NCI-H524 treated with DMSO at 0.1 percent for 48 hours (cell line): ENCODE data around the gene ZNF37A.
"Not testable (repeated sequence)": the region's sequence is repeated elsewhere in the genome, so short reads cannot be mapped to it uniquely, and the experiment has no call there.

Experiments
- DNase-seq: peaks from one replicate; lab custom pipeline; 2025; lab: John Stamatoyannopoulos, UW

Gene ZNF37A

DNA sequence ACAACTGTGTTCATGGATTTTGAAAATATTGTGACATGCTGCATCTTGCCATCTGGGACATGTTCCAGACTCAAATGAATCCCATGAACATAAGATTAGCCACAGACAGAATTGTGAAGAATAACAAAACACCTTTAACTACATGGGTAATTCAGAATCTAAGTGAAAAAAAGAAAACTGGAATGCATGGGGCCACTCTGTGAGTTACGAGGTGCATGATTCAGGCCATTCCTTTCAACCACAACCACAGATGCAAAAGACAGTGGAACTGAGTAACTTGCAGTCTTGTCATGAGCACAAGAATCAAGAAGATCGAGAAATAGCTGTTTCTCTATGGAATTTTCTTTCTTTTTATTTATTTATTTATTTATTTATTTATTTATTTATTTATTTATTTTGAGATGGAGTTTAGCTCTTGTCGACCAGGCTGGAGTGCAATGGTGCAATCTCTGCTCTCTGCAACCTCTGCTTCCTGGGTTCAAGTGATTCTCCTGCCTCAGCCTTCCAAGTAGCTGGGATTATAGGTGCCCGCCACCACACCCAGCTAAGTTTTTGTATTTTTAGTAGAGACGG is 56.8 kb downstream of the ZNF37A start:
- not testable (repeated sequence) for DNase-seq

DNA sequence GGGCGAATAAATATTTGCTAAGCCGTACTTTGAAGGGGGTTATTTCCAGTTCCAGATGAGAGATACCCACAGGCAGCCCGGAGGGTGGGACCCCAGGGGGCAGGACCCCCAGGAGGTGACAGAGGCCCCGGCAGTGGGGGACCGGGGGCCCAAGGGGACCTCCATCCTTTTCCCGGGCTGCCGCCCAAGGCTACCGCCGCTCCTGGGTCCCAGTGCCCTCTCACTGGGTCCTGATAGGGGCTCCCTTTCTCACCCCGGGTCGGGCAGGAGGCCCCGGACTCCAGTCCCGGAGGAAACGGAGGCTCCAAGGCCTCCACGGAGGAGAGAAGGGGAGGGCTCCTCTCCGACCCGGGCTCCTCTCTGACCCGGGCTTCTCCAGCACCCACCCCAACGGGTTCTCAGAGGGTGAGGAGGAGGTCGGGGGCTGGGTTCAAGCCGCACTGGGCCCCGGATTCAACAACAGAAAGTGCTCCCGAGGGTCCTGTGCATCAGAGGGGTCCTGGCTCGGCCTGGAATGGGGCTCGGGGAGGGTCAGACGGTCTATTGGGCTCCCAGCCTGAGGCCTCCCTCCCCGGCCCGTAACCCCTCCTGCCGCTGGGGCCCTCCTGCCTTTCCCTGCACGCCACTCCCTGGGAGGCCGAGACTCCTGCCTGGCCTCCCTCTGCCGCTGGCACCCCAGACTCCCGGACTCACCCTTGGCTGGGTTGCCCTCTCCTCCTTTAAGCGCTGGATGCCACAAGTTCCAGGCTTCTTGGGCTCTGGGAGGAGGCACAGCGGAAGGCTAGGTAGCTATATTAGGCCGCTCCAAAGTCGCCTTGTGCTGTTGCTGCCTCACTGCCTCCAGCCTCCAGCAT is 62.5 kb downstream of the ZNF37A start:
- no peak for DNase-seq

GRCh38 chr10:38157270-38157685 is 63.1 kb downstream of the ZNF37A start:
- no peak for DNase-seq

- DNase-seq, result no peak
Observed at GRCh38 chr10:38159004-38159403, 64.9 kb downstream of the ZNF37A start.

GRCh38 chr10:38163617-38164016 is 69.5 kb downstream of the ZNF37A start:
- DNase-seq, result no peak

- DNase-seq, result no peak
Observed at GRCh38 chr10:38174336-38174735, 80.2 kb downstream of the ZNF37A start.

DNA sequence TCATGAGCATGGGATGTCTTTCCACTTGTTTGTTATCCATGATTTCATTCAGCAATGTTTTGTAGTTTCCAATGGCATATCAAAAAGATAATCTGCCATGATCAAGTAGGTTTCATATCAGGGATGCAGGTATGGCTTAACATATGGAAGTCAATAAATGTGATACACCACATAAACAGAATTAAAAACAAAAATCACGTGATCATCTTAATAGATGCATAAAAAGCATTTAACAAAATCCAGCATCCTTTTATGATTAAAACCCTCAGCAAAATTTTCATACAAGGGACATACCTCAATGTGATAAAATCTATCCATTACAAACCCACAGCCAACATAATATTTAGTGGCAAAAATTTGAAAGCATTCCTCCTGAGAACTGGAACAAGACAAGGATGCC is 90.3 kb downstream of the ZNF37A start:
- DNase-seq, result no peak
